NOMO-1 treated with DMSO at 0.1 percent for 48 hours (cell line): ENCODE data around the gene SPAG8.

Experiments used
- DNase-seq: peaks from one replicate; lab custom pipeline; 2025; ENCODE audit not compliant: unreplicated experiment; lab: John Stamatoyannopoulos, UW

Gene SPAG8

GRCh38 chr9:35812025-35812602 lies at the start of gene SPAG8:
SPAG8 (minus strand) TSS chr9:35812262; CDS start chr9:35812147, 115 bp downstream.
- DNase-seq = peak; percentile 100

DNA sequence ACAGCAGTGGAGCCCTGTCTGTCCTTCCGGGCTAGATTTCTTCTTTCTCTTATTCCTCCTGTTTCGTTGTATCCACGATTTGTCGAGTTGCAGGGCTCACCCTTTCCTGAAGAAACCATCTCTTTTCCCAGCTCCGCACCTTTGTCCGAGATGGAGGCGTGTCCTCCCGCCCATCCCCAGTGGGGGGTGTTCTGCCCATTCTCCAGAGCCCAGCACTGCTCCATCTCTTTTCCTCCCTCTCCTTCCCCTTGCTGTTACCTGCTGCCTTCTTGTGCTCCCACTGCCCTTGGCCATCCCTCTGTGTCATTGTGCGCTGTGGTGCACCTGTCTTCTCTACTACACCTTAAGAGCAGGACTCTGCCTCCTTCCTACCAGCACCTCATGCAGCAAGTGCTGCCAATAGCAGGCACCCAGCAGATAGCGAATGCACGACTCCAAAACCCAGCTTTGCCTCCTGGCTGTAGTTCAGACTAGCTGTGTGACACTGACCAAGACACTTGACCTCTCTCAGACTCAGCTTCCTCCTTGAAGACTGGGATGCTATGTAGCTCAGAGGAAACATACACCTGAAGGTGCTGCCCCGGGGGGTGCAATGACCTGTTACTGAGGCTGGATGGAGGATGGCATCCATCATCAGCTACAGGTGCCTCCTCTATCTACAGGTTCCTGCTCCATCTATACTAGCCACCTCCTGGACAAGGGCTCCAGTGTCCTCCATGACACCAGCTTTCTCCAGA lies 49.3 kb upstream of the SPAG8 start:
- DNase-seq = no peak

GRCh38 chr9:35859990-35860339 lies 47.9 kb upstream of the SPAG8 start:
- DNase-seq = no peak

DNA sequence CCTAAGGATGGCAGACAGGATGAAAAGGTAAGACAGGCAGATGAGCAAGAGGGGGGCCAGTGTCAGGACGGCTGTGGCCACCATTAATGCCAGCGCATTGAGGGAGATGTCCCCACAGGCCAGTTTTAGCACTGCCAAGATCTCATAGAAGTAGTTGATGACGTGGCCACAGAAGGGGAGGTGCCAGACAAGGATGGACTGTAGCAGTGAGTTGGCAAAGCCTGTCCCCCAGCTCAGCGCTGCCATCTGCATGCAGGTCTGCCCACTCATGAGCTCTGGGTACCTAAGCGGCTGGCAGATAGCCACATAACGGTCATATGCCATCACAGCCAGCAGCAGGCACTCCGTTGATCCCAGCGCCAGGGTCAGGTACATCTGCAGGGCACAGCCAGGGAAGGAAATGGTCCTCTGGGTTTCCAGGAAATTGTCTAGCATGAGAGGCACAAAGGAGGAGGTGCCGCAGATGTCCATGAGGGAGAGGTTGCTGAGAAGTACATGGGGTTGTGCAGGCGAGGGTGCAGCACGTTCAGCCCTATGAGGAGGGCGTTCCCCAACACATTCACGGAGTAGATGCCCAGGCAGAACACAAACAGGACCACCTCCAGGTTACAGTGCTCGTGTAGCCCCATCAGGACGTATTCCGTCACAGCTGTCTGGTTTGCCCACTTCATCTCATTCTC lies 47.4 kb upstream of the SPAG8 start:
- DNase-seq = no peak

- DNase-seq = no peak
Observed at GRCh38 chr9:35858458-35858857, 46.4 kb upstream of the SPAG8 start.

DNA sequence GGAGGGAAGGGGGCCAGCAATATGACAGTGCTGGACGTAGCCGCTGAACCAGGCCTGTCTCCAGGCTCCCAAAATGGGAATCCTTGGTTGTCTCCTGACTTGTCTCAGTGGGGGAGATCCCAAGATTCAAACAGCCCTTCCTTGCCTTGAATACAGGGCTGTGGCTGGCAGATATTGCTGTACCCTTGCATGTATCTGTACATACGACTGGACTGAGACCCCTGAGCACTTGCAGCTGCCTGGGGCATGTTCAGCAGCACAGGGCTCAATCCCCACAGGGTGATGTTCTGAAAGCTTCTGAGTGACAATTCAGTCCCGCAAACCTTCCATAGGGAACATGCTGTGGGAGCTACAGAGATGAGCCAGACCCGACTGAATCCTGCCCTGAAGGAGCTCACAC lies 44.8 kb upstream of the SPAG8 start:
- DNase-seq = no peak

DNA sequence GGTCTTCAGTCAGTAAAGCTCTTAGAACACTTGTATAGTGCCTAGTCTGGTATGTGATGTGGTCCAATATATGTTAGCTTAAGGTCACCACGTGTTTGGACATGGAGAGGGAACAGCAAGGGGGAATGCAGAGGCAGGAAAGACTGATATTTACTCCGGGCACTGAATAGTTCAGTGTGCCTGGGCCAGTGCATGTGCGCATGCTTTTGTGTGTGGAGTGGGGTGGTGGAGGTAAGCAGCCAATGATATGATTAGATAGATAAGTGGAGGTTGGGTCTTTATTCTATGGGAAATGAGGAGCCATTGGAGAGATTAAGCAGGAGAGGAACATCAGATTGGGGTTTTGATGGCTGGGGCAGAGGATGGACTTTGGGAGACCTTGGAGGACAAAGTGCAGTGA lies 44.1 kb upstream of the SPAG8 start:
- DNase-seq = no peak

- DNase-seq = no peak
Observed at GRCh38 chr9:35854091-35854762, 42.2 kb upstream of the SPAG8 start.

GRCh38 chr9:35852876-35853865 lies 41.1 kb upstream of the SPAG8 start:
- DNase-seq = no peak

GRCh38 chr9:35852267-35852815 lies 40.3 kb upstream of the SPAG8 start:
- no peak for DNase-seq

- no peak for DNase-seq
Observed at GRCh38 chr9:35847792-35848572, 35.9 kb upstream of the SPAG8 start.

GRCh38 chr9:35845824-35846771 lies 34.0 kb upstream of the SPAG8 start:
- no peak for DNase-seq

GRCh38 chr9:35844628-35845270 lies 32.7 kb upstream of the SPAG8 start:
- peak; percentile 99 for DNase-seq

- no peak for DNase-seq
Observed at GRCh38 chr9:35842795-35843194, 30.7 kb upstream of the SPAG8 start.

DNA sequence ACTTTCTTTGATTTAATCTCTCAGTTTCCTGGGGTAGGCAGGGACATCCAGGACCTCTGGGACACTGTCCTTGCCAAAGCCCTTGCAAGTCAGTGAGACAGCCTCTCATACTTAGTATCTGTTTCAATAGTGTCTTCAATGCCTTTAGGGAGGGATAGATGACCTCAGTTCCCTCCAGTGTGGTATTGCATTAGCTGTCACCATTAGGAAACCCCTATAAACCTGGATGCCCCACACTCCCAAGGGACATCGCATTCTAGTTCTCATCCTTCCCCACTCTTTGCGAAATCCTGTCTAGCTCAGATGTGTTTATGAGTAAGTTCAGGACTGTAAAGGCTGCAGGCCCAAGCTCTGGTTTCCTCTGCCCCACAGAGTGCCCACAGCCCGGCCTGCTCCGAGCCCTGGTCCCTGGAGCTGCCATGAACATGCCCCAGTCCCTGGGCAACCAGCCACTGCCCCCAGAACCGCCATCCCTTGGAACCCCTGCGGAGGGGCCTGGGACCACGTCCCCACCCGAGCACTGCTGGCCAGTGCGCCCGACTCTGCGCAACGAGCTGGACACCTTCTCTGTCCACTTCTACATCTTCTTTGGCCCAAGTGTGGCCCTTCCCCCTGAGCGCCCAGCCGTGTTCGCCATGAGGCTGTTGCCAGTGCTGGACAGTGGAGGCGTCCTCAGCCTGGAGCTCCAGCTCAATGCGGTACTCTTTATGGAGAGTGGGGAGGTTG lies 30.1 kb upstream of the SPAG8 start:
- no peak for DNase-seq

- no peak for DNase-seq
Observed at GRCh38 chr9:35841645-35841900, 29.5 kb upstream of the SPAG8 start.

GRCh38 chr9:35840881-35841644 lies 29.0 kb upstream of the SPAG8 start:
- DNase-seq = no peak
